BLaER1 (cell line): ENCODE measurements around the gene RNU1-3.
A peak's percentile ranks its signal among the peaks of the same experiment; 100 is the strongest.
"Not testable (repeated sequence)": the region's sequence is repeated elsewhere in the genome, so short reads cannot be mapped to it uniquely, and the experiment has no call there.

Source experiments
- H3K27ac ChIP-seq: shearing (Covaris generic); formaldehyde crosslinking; 2 replicates; pipeline ENCODE4 v1.8.1; 2022
- H3K27me3 ChIP-seq: shearing (Covaris generic); formaldehyde crosslinking; 2 replicates; pipeline ENCODE4 v1.8.1; 2022
- H3K36me3 ChIP-seq: shearing (Covaris generic); formaldehyde crosslinking; 2 replicates; pipeline ENCODE4 v1.8.1; 2022
- H3K4me1 ChIP-seq: shearing (Covaris generic); formaldehyde crosslinking; 2 replicates; pipeline ENCODE4 v1.8.1; 2022
- H3K4me2 ChIP-seq: shearing (Covaris generic); formaldehyde crosslinking; 2 replicates; pipeline ENCODE4 v1.8.1; 2022
- H3K4me3 ChIP-seq: shearing (Covaris generic); formaldehyde crosslinking; 2 replicates; pipeline ENCODE4 v1.8.1; 2022
- H3K9ac ChIP-seq: shearing (Covaris generic); formaldehyde crosslinking; 2 replicates; pipeline ENCODE4 v1.8.1; 2022
- H3K9me3 ChIP-seq: shearing (Covaris generic); formaldehyde crosslinking; 2 replicates; pipeline ENCODE4 v1.8.1; 2022
- H4K20me1 ChIP-seq: shearing (Covaris generic); formaldehyde crosslinking; 2 replicates; pipeline ENCODE4 v1.8.1; 2022
- Cebpa-rat ChIP-seq: shearing (Covaris generic); IDR thresholded peaks from 2 replicates; pipeline ENCODE4 v1.8.1; 2022

The RNU1-3 gene

GRCh38 chr1:16685445-16686371, 19.0 kb upstream of the RNU1-3 start:
- not testable (repeated sequence) for H3K27ac ChIP-seq, H3K4me1 ChIP-seq, H3K4me3 ChIP-seq, H3K9me3 ChIP-seq, H4K20me1 ChIP-seq, H3K4me2 ChIP-seq, H3K36me3 ChIP-seq, H3K27me3 ChIP-seq, H3K9ac ChIP-seq

GRCh38 chr1:16684738-16685337, 18.1 kb upstream of the RNU1-3 start:
- not testable (repeated sequence) for H3K27me3 ChIP-seq, H3K4me1 ChIP-seq, H3K36me3 ChIP-seq, H3K4me3 ChIP-seq, H3K4me2 ChIP-seq, H3K9ac ChIP-seq, H4K20me1 ChIP-seq, H3K27ac ChIP-seq, H3K9me3 ChIP-seq

GRCh38 chr1:16684152-16684551, 17.4 kb upstream of the RNU1-3 start:
- H3K4me2 ChIP-seq, H4K20me1 ChIP-seq, H3K9me3 ChIP-seq, H3K4me1 ChIP-seq, H3K27ac ChIP-seq, H3K36me3 ChIP-seq, H3K9ac ChIP-seq, H3K27me3 ChIP-seq, H3K4me3 ChIP-seq: not testable (repeated sequence)

GRCh38 chr1:16682803-16683202, 16.1 kb upstream of the RNU1-3 start:
- H3K36me3 ChIP-seq, H3K9ac ChIP-seq, H4K20me1 ChIP-seq, H3K27ac ChIP-seq, H3K4me2 ChIP-seq, H3K4me1 ChIP-seq, H3K4me3 ChIP-seq, H3K9me3 ChIP-seq: not testable (repeated sequence)
- H3K27me3 ChIP-seq: peaks cover 19% of the 10 kb centered on the region

- not testable (repeated sequence) for H3K27ac ChIP-seq, H3K9me3 ChIP-seq, H3K9ac ChIP-seq, H3K36me3 ChIP-seq, H3K4me2 ChIP-seq, H4K20me1 ChIP-seq, H3K4me3 ChIP-seq
- Histone ChIP-seq H3K4me1 (peaks cover 24% of the 10 kb centered on the region), H3K27me3 (peaks cover 35% of the 10 kb centered on the region)
Measured at GRCh38 chr1:16680366-16680765, 13.6 kb upstream of the RNU1-3 start.

- H3K4me2 ChIP-seq: peak overlapping the region; percentile 75
- no peak overlapping the region for H3K9ac ChIP-seq
- no peak for TF ChIP-seq Cebpa-rat
- no peaks in the 10 kb centered on the region for H3K9me3 ChIP-seq
- peaks cover 30% of the 10 kb centered on the region for H3K4me1 ChIP-seq
- no peaks in the 10 kb centered on the region for H3K36me3 ChIP-seq
- H3K27ac ChIP-seq: no peak overlapping the region
- peaks cover 35% of the 10 kb centered on the region for H3K27me3 ChIP-seq
- no peaks in the 10 kb centered on the region for H4K20me1 ChIP-seq
- H3K4me3 ChIP-seq: no peak overlapping the region
Measured at GRCh38 chr1:16677552-16678431, 11.0 kb upstream of the RNU1-3 start.

GRCh38 chr1:16676661-16677523, 10.1 kb upstream of the RNU1-3 start:
- H3K4me1 ChIP-seq: peaks cover 30% of the 10 kb centered on the region
- H3K4me3 ChIP-seq, H3K9ac ChIP-seq, H3K9me3 ChIP-seq, H3K27ac ChIP-seq, H4K20me1 ChIP-seq, H3K36me3 ChIP-seq: not testable (repeated sequence)
- H3K4me2 ChIP-seq: peak overlapping the region; percentile 75
- H3K27me3 ChIP-seq: peaks cover 35% of the 10 kb centered on the region

- not testable (repeated sequence) for H3K27ac ChIP-seq, H3K4me2 ChIP-seq, H3K9me3 ChIP-seq, H4K20me1 ChIP-seq, H3K36me3 ChIP-seq, H3K4me3 ChIP-seq, H3K9ac ChIP-seq
- Histone ChIP-seq H3K27me3 (peaks cover 35% of the 10 kb centered on the region), H3K4me1 (peaks cover 30% of the 10 kb centered on the region)
Measured at GRCh38 chr1:16675118-16675510, 8.4 kb upstream of the RNU1-3 start.

- Histone ChIP-seq H3K4me1 (peaks cover 30% of the 10 kb centered on the region), H3K27me3 (peaks cover 28% of the 10 kb centered on the region)
- H3K4me3 ChIP-seq, H4K20me1 ChIP-seq, H3K4me2 ChIP-seq, H3K9ac ChIP-seq, H3K36me3 ChIP-seq, H3K9me3 ChIP-seq, H3K27ac ChIP-seq: not testable (repeated sequence)
Measured at GRCh38 chr1:16673976-16674375, 7.2 kb upstream of the RNU1-3 start.

- not testable (repeated sequence) for H3K9ac ChIP-seq, H4K20me1 ChIP-seq, H3K9me3 ChIP-seq, H3K4me3 ChIP-seq, H3K4me2 ChIP-seq, H3K4me1 ChIP-seq, H3K27me3 ChIP-seq, H3K27ac ChIP-seq, H3K36me3 ChIP-seq
Measured at GRCh38 chr1:16665836-16666235, 912 bp downstream of the RNU1-3 start.

- not testable (repeated sequence) for H3K27ac ChIP-seq, H3K4me1 ChIP-seq, H3K27me3 ChIP-seq
Measured at GRCh38 chr1:16658234-16658633, 8.5 kb downstream of the RNU1-3 start.

GRCh38 chr1:16656981-16657683, 9.6 kb downstream of the RNU1-3 start:
- H3K27me3 ChIP-seq, H3K4me1 ChIP-seq, H3K9ac ChIP-seq, H4K20me1 ChIP-seq, H3K4me3 ChIP-seq, H3K4me2 ChIP-seq, H3K27ac ChIP-seq, H3K9me3 ChIP-seq, H3K36me3 ChIP-seq: not testable (repeated sequence)

More at GRCh38 chr1:16658234-16658633, 8.5 kb downstream of the RNU1-3 start:
- not testable (repeated sequence) for H3K4me2 ChIP-seq, H3K9me3 ChIP-seq, H4K20me1 ChIP-seq, H3K9ac ChIP-seq, H3K36me3 ChIP-seq, H3K4me3 ChIP-seq

- not testable (repeated sequence) for H3K4me3 ChIP-seq, H3K27ac ChIP-seq, H3K27me3 ChIP-seq, H3K36me3 ChIP-seq, H4K20me1 ChIP-seq, H3K9ac ChIP-seq, H3K4me2 ChIP-seq, H3K4me1 ChIP-seq, H3K9me3 ChIP-seq
Measured at GRCh38 chr1:16656574-16656973, 10.2 kb downstream of the RNU1-3 start.
